Glomerular endothelial cell (primary cell): ENCODE data around the gene PKDREJ. TPM values are rescaled to one million over a fixed set of nuclear protein-coding genes. Genes with fewer than 3 reads are reported as not detected.

Experiments used
- total RNA-seq: library from RNA; depleted of rRNA; stranded (reverse); fragments of >200 nt; gene quantifications from 2 replicates; pipeline ENCODE4 v1.2.3, GENCODE V29; 2015

The PKDREJ gene
- total RNA-seq, 1 donor from 2014 or later = not detected

Other genes starting within 250 kb of the PKDREJ start
- gene PPARA, start 112.8 kb downstream of the PKDREJ start, total RNA-seq = 7.0 and 17.4 TPM in 2 replicates
- gene CDPF1, start 13.1 kb downstream of the PKDREJ start, total RNA-seq = 9.0 and 11.2 TPM in 2 replicates
- gene TTC38, start 4.7 kb upstream of the PKDREJ start, total RNA-seq = 31.3 and 51.4 TPM in 2 replicates
- gene GTSE1, start 33.5 kb upstream of the PKDREJ start, total RNA-seq = 1.5 and 7.5 TPM in 2 replicates
- 28.1 and 34.3 TPM in 2 replicates for gene TRMU, start 72.4 kb upstream of the PKDREJ start, total RNA-seq